Measurements from ENCODE around the gene CCDC28B.

CCDC28B gene

GRCh38 chr1:32195531-32195930, 4.9 kb upstream of the CCDC28B start:
- no peak for DNase-seq

- DNase-seq, result no peak
Observed at GRCh38 chr1:32195972-32196823, 4.2 kb upstream of the CCDC28B start.

- no peak for DNase-seq
Observed at GRCh38 chr1:32197074-32197473, 3.3 kb upstream of the CCDC28B start.

- no peak for DNase-seq
Observed at GRCh38 chr1:32197837-32198236, 2.6 kb upstream of the CCDC28B start.

GRCh38 chr1:32198237-32199042, 2.0 kb upstream of the CCDC28B start:
- no peak for DNase-seq

- DNase-seq, result no peak
Observed at GRCh38 chr1:32199043-32199716, 1.2 kb upstream of the CCDC28B start.

- peak; percentile 45 for DNase-seq
Observed at GRCh38 chr1:32199717-32200072, 700 bp upstream of the CCDC28B start.

- no peak for DNase-seq
Observed at GRCh38 chr1:32201011-32201855, 838 bp downstream of the CCDC28B start.

GRCh38 chr1:32204943-32205361, 4.6 kb downstream of the CCDC28B start:
- no peak for DNase-seq

- DNase-seq, result peak; percentile 88
Observed at GRCh38 chr1:32205401-32206370, 5.3 kb downstream of the CCDC28B start, which contains the start of gene IQCC. Gene IQCC, plus strand, starts transcription at chr1:32205671. Its CDS starts 11 bp downstream, at chr1:32205682.

GRCh38 chr1:32208469-32208868, 8.1 kb downstream of the CCDC28B start:
- no peak for DNase-seq

- peak; percentile 85 for DNase-seq
Observed at GRCh38 chr1:32208891-32209328, 8.5 kb downstream of the CCDC28B start, which contains the start of gene DCDC2B. Gene DCDC2B, plus strand, starts transcription at chr1:32209089. Its CDS starts 5 bp downstream, at chr1:32209094.

GRCh38 chr1:32215629-32216480, 15.5 kb downstream of the CCDC28B start:
- DNase-seq, result peak; percentile 15

- no peak for DNase-seq
Observed at GRCh38 chr1:32216566-32216965, 16.2 kb downstream of the CCDC28B start.

GRCh38 chr1:32219022-32219421, 18.6 kb downstream of the CCDC28B start:
- DNase-seq, result no peak

- DNase-seq, result no peak
Observed at GRCh38 chr1:32220746-32221580, 20.6 kb downstream of the CCDC28B start.

- no peak for DNase-seq
Observed at GRCh38 chr1:32221581-32221979, 21.2 kb downstream of the CCDC28B start.

- DNase-seq, result peak; percentile 74
Observed at GRCh38 chr1:32221980-32222755, 21.8 kb downstream of the CCDC28B start, which contains the start of the genes EIF3I and TMEM234. Gene EIF3I, plus strand, starts transcription at chr1:32222407. Its CDS starts 35 bp downstream, at chr1:32222442. Gene TMEM234, minus strand, starts transcription at chr1:32222353. Its CDS starts 31 bp downstream, at chr1:32222322.
